ENCODE measurements around the gene SLC22A1.

The SLC22A1 gene

DNA sequence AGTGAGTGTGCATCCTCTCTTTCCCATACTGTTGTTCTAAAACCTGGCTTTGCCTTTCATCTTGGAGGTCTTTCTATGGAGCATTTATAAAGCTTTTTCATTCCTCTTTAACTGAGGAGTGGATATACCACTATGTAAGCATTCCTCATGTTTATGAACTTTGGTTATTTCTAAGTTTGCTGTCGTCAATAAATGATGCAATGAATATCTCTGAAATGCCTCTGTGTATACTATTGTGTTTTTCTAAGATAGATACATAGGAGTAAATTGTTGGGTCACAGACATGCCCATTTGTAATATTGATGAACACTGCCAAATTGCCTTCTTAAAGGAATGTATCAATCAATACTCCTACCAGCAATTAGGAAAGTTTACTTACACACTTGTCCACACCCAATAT, 83.1 kb downstream of the SLC22A1 start:
- 94% methylated on average over 1 of the region's 1 CpG for WGBS
- Histone ChIP-seq H3K4me3 (ENCODE audit: low read length) (no peak overlapping the region), H3K36me3 (ENCODE audit: insufficient read depth, low read length) (no peaks in the 10 kb centered on the region), H3K27ac (ENCODE audit: low read depth, low read length) (no peak overlapping the region), H3K9me3 (ENCODE audit: insufficient read depth, low read depth, low read length) (peaks cover 22% of the 10 kb centered on the region), H3K4me1 (ENCODE audit: insufficient read depth, low read length) (no peaks in the 10 kb centered on the region), H3K27me3 (ENCODE audit: insufficient read depth, low read length) (no peaks in the 10 kb centered on the region), H3K9ac (ENCODE audit: low read depth, low read length) (no peak overlapping the region)

GRCh38 chr6:160207618-160208017, 86.0 kb downstream of the SLC22A1 start:
- Histone ChIP-seq H3K4me3 (ENCODE audit: low read length) (no peak overlapping the region), H3K27me3 (ENCODE audit: insufficient read depth, low read length) (no peaks in the 10 kb centered on the region), H3K9me3 (ENCODE audit: insufficient read depth, low read depth, low read length) (peaks cover 22% of the 10 kb centered on the region), H3K4me1 (ENCODE audit: insufficient read depth, low read length) (no peaks in the 10 kb centered on the region), H3K27ac (ENCODE audit: low read depth, low read length) (no peak overlapping the region), H3K36me3 (ENCODE audit: insufficient read depth, low read length) (no peaks in the 10 kb centered on the region), H3K9ac (ENCODE audit: low read depth, low read length) (no peak overlapping the region)
- 88% methylated on average over 3 of the region's 3 CpGs for WGBS

Measured in HUES64 (cell line).